Measurements from ENCODE around the gene TARBP1.
"Not testable (repeated sequence)": the region's sequence is repeated elsewhere in the genome, so short reads cannot be mapped to it uniquely, and the experiment has no call there.

TARBP1 gene

DNA sequence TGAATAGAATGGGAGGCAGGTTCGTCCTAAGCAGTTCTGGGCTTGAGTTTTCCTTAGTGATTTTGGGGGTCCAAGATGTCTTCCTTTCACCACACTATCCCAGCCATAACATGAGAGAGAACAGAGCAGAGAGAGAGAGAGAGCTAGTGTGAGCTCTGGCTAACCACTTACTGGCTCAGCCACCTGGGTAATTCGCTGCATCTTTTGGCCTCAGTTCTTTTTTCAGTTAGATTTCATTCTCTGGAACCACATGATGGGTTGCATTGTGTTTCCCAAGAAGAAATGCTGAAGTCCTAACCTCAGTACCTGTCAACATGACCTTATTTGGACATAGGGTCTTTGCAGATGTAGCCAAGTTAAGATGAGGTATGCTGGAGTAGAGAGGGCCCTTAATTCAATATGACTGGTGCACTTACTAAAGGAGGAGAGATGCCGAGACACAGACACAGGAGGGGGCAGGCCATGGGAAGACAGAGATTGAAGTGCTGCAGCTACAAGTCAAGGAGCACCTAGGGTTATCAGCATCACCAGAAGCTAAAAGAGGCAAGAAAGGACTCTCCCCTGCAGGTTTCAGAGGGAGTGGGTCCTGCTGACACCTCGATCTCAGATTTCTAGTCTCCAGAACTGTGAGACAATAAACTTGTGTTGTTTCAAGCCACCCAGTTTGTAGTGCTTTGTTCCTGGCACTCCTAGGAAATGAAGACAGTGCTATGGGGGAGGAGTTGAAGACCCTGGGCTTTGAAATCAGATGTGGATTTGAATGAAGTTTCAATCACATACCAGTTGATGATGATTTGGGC is 26.2 kb upstream of the TARBP1 start:
- DNase-seq (ENCODE audit: low read depth): no peak

DNA sequence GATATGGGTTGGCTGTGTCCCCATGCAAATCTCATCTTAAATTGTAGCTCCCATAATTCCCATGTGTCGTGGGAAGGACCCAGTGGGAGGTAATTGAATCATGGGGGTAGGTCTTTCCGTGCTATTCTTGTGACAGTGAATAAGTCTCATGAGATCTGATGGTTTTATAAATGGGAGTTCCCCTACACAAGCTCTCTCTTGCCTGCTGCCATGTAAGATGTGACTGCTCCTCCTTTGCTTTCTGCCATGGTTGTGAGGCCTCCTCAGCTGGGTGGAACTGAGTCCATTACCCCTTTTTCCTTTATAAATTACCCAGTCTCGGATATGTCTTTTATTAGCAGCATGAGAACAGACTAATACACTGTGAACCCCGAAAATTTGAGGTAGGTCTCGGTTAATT is 25.3 kb upstream of the TARBP1 start:
- DNase-seq (ENCODE audit: low read depth): not testable (repeated sequence)

GRCh38 chr1:234503193-234504050 is 24.4 kb upstream of the TARBP1 start:
- peak; percentile 20 for DNase-seq (ENCODE audit: low read depth)

DNA sequence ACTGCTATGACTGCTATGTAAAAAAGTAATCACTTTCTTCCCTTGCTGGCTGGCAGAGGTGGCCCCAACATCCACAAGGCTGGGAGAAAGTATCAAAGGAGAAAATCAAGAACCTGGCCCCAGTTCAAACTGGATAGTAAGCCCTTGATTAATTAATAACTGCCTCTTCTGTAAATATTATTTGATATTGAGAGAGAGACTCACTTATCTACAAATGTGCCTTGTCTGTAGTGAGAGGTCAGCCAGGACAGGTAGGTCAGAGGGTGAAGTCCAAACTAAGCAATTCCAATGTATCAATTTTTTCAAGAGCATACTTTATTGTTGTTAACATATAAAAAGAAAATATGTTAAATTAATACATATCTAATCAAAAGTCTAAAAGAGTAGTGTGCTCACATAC is 23.8 kb upstream of the TARBP1 start:
- DNase-seq (ENCODE audit: low read depth): no peak

DNA sequence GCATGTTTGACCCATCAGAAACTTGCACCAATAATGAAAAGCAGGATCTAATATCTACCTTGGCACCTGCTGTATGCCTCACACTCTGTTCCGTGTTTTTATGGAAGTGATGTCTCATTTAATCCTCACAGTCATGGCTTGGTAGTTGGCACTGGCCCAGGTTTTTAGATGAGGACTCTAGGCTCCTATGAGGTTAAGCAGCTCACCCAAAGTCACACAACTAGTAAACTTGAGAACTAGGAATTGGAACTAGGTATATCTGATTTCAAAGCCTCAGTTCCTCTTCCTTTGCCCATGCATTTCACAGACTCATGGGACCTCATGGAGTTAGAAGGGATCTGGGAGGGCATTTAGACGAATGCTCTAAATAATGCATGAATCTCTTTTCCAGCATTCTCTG is 21.3 kb upstream of the TARBP1 start:
- no peak for DNase-seq (ENCODE audit: low read depth)

GRCh38 chr1:234499943-234500245 is 20.9 kb upstream of the TARBP1 start:
- no peak for DNase-seq (ENCODE audit: low read depth)

GRCh38 chr1:234499119-234499942 is 20.4 kb upstream of the TARBP1 start:
- DNase-seq (ENCODE audit: low read depth): peak; percentile 96

GRCh38 chr1:234498448-234499118 is 19.6 kb upstream of the TARBP1 start:
- DNase-seq (ENCODE audit: low read depth): no peak

DNA sequence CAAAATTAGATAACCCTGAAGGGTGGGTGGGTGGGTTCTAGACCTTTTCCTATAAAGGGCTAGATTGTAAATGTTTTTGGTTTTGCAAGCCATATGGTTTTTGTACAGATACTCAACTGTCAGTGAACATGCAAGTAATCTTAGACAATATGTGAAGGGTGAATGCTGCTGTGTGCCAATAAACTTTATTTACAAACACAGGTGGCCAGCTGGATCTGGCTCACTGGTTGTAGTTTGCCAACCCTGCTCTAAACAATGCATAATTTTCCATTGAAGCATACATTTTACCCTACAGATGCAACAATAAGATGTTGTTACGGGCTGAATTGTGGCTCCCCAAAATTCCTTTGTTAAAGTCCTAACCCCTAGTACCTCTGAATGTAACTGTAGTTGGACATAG is 18.6 kb upstream of the TARBP1 start:
- DNase-seq (ENCODE audit: low read depth): no peak

- DNase-seq (ENCODE audit: low read depth): peak; percentile 82
These were observed 16.4 kb upstream of the TARBP1 start for GRCh38 chr1:234495231-234495990.

DNA sequence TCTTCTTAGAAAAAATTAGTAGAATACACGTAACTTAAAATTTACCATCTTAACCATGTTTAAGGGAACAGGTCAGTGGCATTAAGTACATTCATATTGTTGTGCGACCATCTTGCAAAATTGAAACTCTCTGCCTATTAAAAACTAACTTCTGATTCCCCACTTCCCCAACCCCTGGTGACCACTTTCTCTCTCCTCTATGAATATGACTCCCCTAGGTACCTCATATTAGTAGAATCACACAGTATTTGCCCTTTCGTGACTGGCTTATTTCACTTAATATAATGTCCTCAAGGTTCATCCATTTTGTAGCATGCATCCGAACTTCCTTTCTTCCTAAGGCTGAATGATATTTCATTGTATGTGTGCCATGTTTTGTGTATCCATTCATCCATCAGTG is 15.1 kb upstream of the TARBP1 start:
- DNase-seq (ENCODE audit: low read depth): no peak

- no peak for DNase-seq (ENCODE audit: low read depth)
These were observed 12.0 kb upstream of the TARBP1 start for GRCh38 chr1:234490793-234491479.

DNA sequence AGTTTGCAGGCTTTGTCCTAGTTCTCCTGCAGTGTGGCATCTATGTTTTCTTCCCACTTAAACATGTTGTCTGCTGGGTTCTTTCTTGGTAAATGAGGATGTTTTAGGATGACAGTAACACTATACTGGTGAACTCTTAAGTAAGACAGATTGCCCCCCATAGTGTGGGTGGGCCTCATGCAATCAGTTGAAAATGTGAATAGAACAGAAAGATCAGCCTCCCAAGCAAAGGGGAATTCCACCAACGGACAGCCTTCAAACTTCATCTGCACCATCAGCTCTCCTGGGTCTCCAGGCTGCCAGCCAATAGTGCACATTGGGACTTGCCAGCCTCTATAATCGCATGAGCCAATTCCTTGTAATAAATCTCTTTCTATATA is 10.7 kb upstream of the TARBP1 start:
- DNase-seq (ENCODE audit: low read depth): no peak

GRCh38 chr1:234489007-234489697 is 10.2 kb upstream of the TARBP1 start:
- no peak for DNase-seq (ENCODE audit: low read depth)

- DNase-seq (ENCODE audit: low read depth): no peak
These were observed 9.4 kb upstream of the TARBP1 start for GRCh38 chr1:234488054-234489006.

DNA sequence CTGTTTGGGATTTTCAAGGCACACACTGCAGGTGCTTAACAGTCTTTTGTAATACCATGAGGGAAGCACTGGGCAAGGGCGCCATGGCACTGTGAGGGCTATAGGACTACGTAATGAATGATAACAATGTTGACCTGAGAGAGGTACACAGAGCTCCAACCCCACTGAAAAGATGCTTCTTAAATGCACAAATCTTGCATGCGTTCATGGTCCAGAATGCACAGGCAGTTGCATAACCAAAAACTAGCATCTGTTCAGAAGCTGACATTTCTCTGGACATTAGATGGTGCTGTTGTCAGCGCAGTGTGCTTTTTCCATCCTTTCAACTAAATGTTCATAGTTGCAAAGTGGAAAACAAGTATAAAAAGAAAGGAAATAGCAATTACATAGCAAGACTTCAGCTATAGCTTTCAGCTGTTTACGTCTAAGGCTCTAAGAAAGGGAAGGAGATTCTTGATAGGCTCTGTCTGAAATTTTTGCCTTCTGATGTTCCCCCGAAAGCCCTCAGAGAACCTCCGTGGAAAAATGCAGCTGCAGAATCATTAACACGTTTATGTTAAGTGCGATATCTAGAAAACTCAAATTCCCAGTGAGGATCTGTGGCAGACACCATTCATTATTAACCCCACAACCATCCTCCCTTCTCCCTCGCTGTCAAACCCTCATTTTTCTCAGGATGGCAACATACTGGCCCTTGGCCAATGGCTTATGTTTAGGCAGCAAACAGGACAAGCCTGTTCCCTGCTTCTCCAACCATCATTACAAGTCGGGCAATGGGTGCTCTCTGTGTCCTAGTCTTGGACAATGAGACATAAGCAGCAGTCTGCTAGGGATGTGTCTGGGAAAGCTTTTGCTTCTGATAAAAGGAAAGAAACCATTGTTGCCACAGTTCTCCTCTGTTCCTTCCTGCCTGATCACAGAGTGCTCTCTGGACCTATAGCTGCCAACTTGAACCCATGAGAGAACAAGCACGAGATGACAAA is 8.2 kb upstream of the TARBP1 start:
- DNase-seq (ENCODE audit: low read depth): peak; percentile 79

GRCh38 chr1:234484991-234485739 is 6.2 kb upstream of the TARBP1 start:
- no peak for DNase-seq (ENCODE audit: low read depth)

All from fibroblast of gingiva (primary cell).